ENCODE measurements around the gene BCL2L2.

BCL2L2 gene

GRCh38 chr14:23299211-23299957 is 7.2 kb upstream of the BCL2L2 start:
- in situ Hi-C loops (cut with HindIII; ENCODE audit: low sequenced_read_pairs) = no loop called here

GRCh38 chr14:23299986-23300686 is 6.5 kb upstream of the BCL2L2 start:
- in situ Hi-C loops (cut with HindIII; ENCODE audit: low sequenced_read_pairs) = no loop called here

GRCh38 chr14:23300687-23301223 is 5.9 kb upstream of the BCL2L2 start:
- in situ Hi-C loops (cut with HindIII; ENCODE audit: low sequenced_read_pairs) = no loop called here

- in situ Hi-C loops (cut with HindIII; ENCODE audit: low sequenced_read_pairs) = no loop called here
Observed at GRCh38 chr14:23301288-23301968, 5.2 kb upstream of the BCL2L2 start.

- in situ Hi-C loops (cut with HindIII; ENCODE audit: low sequenced_read_pairs) = no loop called here
Observed at GRCh38 chr14:23301969-23302289, 4.7 kb upstream of the BCL2L2 start.

GRCh38 chr14:23302290-23303225 is 4.1 kb upstream of the BCL2L2 start, which contains the start of gene PPP1R3E:
Gene PPP1R3E, minus strand, starts transcription at chr14:23302859. Its CDS starts 283 bp downstream, at chr14:23302576.
- in situ Hi-C loops (cut with HindIII; ENCODE audit: low sequenced_read_pairs) = no loop called here

GRCh38 chr14:23307146-23307530 is 505 bp downstream of the BCL2L2 start:
- in situ Hi-C loops (cut with HindIII; ENCODE audit: low sequenced_read_pairs) = no loop called here

GRCh38 chr14:23307687-23308644 is 1.3 kb downstream of the BCL2L2 start:
- in situ Hi-C loops (cut with HindIII; ENCODE audit: low sequenced_read_pairs) = no loop called here

GRCh38 chr14:23308721-23309445 is 2.2 kb downstream of the BCL2L2 start:
- in situ Hi-C loops (cut with HindIII; ENCODE audit: low sequenced_read_pairs) = no loop called here

- in situ Hi-C loops (cut with HindIII; ENCODE audit: low sequenced_read_pairs) = no loop called here
Observed at GRCh38 chr14:23310546-23310945, 3.9 kb downstream of the BCL2L2 start.

GRCh38 chr14:23316300-23316699 is 9.7 kb downstream of the BCL2L2 start:
- in situ Hi-C loops (cut with HindIII; ENCODE audit: low sequenced_read_pairs) = no loop called here

- in situ Hi-C loops (cut with HindIII; ENCODE audit: low sequenced_read_pairs) = no loop called here
Observed at GRCh38 chr14:23319746-23320583, 13.3 kb downstream of the BCL2L2 start.

GRCh38 chr14:23320584-23321571 is 14.2 kb downstream of the BCL2L2 start, which contains the start of gene PABPN1:
Gene PABPN1, plus strand, starts transcription at chr14:23321457. Its CDS starts 13 bp downstream, at chr14:23321470.
- in situ Hi-C loops (cut with HindIII; ENCODE audit: low sequenced_read_pairs) = no loop called here

GRCh38 chr14:23321572-23322547 is 15.2 kb downstream of the BCL2L2 start:
- in situ Hi-C loops (cut with HindIII; ENCODE audit: low sequenced_read_pairs) = no loop called here
